C4-2B (cell line): ENCODE results near the gene EXOC6B.

Experiments
- CTCF ChIP-seq: fragments of 450-650 bp; conservative IDR thresholded peaks from 2 replicates; pipeline ENCODE4 v1.5.1; 2017; ENCODE audit warnings: mild to moderate bottlenecking
- ZFX ChIP-seq: fragments of 450-650 bp; IDR thresholded peaks from 2 replicates; pipeline ENCODE4 v1.6.1; 2017

- no peak for TF ChIP-seq CTCF
- no peak for TF ChIP-seq ZFX
These were observed 385.9 kb downstream of the EXOC6B start for GRCh38 chr2:72439892-72440291.
